Posterior vena cava (tissue), 2 donors: Measurements from ENCODE around the gene GLYR1. TPM values are rescaled to one million over a fixed set of nuclear protein-coding genes. Genes with fewer than 3 reads are reported as not detected.

Source experiments
- total RNA-seq, 2 donors: library from RNA; stranded (reverse); fragmentation: NEBNext Ultra II Directional; extraction: Animal tissue kit (Norgen Biotek cat#: 25700); gene quantifications; one replicate each; pipeline ENCODE4 v1.2.1, GENCODE V29; 2021
- donor health status: DM: yes; HTN: yes; CAD: no.
- donor health status: DM: yes; HTN: yes; CAD: no.

GLYR1 gene
- total RNA-seq, 2 donors from 2014 or later, result 72.2 to 72.3 TPM

Other genes starting within 250 kb of the GLYR1 start
- 10 to 100 TPM; 15.6 to 16.4 TPM for gene UBALD1, start 232.4 kb downstream of the GLYR1 start, total RNA-seq
- gene MGRN1, start 222.5 kb downstream of the GLYR1 start, total RNA-seq, result 10 to 100 TPM; 61.0 to 62.6 TPM
- 10 to 100 TPM; 10.7 to 14.2 TPM for gene NUDT16L1, start 153.7 kb downstream of the GLYR1 start, total RNA-seq
- 10 to 100 TPM; 17.0 to 17.8 TPM for gene ANKS3, start 113.0 kb downstream of the GLYR1 start, total RNA-seq
- under 1 TPM; 0.32 to 0.43 TPM for gene DNAAF8, start 112.8 kb downstream of the GLYR1 start, total RNA-seq
- gene ZNF500, start 80.1 kb downstream of the GLYR1 start, total RNA-seq, result 1 to 10 TPM; 7.9 TPM
- gene SEPTIN12, start 58.9 kb downstream of the GLYR1 start, total RNA-seq, result not detected
- not detected for gene SMIM22, start 51.9 kb downstream of the GLYR1 start, total RNA-seq
- 10 to 100 TPM; 12.9 to 23.5 TPM for gene ROGDI, start 44.7 kb downstream of the GLYR1 start, total RNA-seq
- 10 to 100 TPM; 25.5 to 27.7 TPM for gene UBN1, start 193 bp upstream of the GLYR1 start, total RNA-seq
- gene PPL, start 89.9 kb upstream of the GLYR1 start, total RNA-seq, result 10 to 100 TPM; 23.8 to 24.1 TPM
- 1 to 10 TPM in 1 of 2 donors, under 1 TPM in 1; 0.86 to 1.1 TPM for gene SEC14L5, start 111.0 kb upstream of the GLYR1 start, total RNA-seq
- gene NAGPA, start 186.6 kb upstream of the GLYR1 start, total RNA-seq, result 1 to 10 TPM; 5.9 to 6.3 TPM
- 10 to 100 TPM; 32.3 to 54.2 TPM for gene C16orf89, start 218.7 kb upstream of the GLYR1 start, total RNA-seq
- gene ALG1, start 224.6 kb upstream of the GLYR1 start, total RNA-seq, result 10 to 100 TPM; 14.7 to 16.4 TPM